ENCODE results near the gene KCNK15.

KCNK15 gene

DNA sequence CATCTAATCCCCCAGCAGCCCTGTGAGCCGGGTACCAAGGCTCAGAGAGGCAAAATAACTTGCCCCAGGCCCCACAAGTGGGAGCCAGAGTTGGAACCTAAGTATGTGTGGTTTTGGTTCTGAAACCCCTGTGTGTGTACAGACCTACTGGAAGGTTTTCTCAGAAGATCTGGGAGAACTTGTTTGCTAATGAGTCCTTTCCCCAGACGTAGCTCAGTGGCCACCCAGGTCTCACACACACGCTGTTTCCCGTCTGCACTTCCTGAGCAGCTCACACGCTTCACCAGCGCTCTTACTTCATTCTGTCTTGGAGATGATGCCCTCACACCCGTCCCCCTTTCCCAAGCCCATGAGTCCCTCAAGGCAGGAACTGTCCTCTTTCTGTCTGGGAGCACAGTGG, 22.3 kb upstream of the KCNK15 start:
- DNase-seq (ENCODE audit: extremely low read depth, insufficient read length) = no peak
- TF ChIP-seq, protein P1, sequence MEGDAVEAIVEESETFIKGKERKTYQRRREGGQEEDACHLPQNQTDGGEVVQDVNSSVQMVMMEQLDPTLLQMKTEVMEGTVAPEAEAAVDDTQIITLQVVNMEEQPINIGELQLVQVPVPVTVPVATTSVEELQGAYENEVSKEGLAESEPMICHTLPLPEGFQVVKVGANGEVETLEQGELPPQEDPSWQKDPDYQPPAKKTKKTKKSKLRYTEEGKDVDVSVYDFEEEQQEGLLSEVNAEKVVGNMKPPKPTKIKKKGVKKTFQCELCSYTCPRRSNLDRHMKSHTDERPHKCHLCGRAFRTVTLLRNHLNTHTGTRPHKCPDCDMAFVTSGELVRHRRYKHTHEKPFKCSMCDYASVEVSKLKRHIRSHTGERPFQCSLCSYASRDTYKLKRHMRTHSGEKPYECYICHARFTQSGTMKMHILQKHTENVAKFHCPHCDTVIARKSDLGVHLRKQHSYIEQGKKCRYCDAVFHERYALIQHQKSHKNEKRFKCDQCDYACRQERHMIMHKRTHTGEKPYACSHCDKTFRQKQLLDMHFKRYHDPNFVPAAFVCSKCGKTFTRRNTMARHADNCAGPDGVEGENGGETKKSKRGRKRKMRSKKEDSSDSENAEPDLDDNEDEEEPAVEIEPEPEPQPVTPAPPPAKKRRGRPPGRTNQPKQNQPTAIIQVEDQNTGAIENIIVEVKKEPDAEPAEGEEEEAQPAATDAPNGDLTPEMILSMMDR (IDR thresholded peaks at IDR 0.05; ENCODE audit: insufficient read depth, low read length, poor library complexity, severe bottlenecking) = no peak
- H3K4me3 ChIP-seq (replicated peaks; ENCODE audit: low read depth, low read length) = no peak overlapping the region
- H3K36me3 ChIP-seq (ENCODE audit: control insufficient read depth, insufficient read depth, low read length) = no peaks in the 10 kb centered on the region
- H3K27me3 ChIP-seq (replicated peaks; ENCODE audit: control insufficient read depth, insufficient read depth, low read length) = no peaks in the 10 kb centered on the region

DNA sequence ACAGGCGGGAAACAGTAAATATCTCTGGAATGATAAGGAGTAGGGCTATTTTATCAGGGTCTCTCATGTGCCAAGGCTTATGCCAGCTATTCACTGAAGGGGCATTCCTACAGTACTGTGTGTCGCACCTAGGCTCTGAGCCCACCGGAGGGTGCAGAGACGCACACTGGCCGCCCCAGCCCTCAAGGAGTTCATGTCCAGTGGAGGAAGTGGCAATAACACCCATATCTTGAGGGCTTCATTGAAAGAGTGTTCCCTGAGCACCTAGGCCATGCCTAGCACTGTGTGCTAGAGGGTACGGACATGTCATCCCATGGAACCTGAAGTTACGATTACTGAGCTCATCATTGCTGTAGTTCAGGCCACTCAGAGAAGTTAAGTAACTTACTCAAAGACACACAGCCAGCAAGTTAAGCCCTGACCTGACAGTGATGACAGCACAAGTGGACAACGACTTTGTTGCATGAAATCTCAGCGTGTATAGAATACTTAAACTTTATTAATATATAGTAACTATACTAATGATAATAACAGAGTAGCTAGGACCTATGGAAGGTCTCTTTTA, 21.8 kb upstream of the KCNK15 start:
- H3K4me3 ChIP-seq (replicated peaks; ENCODE audit: low read depth, low read length) = no peak overlapping the region
- no peaks in the 10 kb centered on the region for H3K36me3 ChIP-seq (ENCODE audit: control insufficient read depth, insufficient read depth, low read length)
- TF ChIP-seq, protein P1 (IDR thresholded peaks at IDR 0.05; ENCODE audit: insufficient read depth, low read length, poor library complexity, severe bottlenecking) = no peak
- DNase-seq (ENCODE audit: extremely low read depth, insufficient read length) = no peak
- H3K27me3 ChIP-seq (replicated peaks; ENCODE audit: control insufficient read depth, insufficient read depth, low read length) = no peaks in the 10 kb centered on the region

DNA sequence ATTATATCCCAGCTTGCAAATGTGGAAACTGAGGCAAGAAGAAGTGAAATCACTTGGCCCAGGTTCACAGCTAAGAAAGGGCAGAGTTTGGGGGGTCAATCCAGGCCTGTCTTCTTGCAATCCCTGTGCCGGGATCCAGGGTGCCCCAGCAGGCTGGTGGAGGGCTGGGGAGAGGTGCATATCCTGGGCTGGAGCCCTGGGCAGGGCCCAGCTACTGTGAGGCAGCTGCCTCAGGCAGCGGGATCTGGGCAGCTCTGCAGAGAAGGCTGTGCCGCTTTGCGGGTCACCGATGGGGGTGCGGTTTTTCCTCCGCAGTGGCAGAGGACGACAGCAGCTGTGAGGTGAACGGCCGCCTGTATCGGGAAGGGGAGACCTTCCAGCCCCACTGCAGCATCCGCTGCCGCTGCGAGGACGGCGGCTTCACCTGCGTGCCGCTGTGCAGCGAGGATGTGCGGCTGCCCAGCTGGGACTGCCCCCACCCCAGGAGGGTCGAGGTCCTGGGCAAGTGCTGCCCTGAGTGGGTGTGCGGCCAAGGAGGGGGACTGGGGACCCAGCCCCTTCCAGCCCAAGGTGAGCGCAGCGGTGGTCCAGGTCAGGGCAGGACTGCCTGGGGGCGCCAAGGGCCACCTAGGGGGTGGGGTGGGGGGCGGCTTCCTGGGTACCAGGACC, 21.1 kb upstream of the KCNK15 start:
- Histone ChIP-seq H3K4me3 (replicated peaks; ENCODE audit: low read depth, low read length) (no peak overlapping the region), H3K36me3 (ENCODE audit: control insufficient read depth, insufficient read depth, low read length) (no peaks in the 10 kb centered on the region), H3K27me3 (replicated peaks; ENCODE audit: control insufficient read depth, insufficient read depth, low read length) (no peaks in the 10 kb centered on the region)
- TF ChIP-seq, protein P1 (IDR thresholded peaks at IDR 0.05; ENCODE audit: insufficient read depth, low read length, poor library complexity, severe bottlenecking) = no peak
- DNase-seq (ENCODE audit: extremely low read depth, insufficient read length) = no peak

DNA sequence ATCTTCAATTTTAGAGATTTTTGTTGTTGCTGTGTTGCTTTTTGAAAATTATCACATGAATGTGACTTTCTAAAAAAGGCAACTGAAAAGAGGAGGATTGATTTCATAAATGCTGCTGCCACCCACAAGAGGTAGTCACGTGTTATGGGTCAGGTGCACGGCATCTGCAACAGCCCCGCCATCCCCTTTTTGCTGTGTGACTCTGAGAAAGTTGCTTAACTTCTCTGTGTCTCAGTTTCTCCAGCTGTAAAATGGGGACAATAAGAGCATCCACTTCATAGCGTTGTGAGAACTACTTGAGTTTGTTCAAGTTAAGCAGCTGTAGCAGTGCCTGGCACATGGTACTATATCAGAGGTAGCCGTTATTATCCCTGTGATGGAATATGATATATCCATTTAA, 19.8 kb upstream of the KCNK15 start:
- Histone ChIP-seq H3K27me3 (replicated peaks; ENCODE audit: control insufficient read depth, insufficient read depth, low read length) (no peaks in the 10 kb centered on the region), H3K36me3 (ENCODE audit: control insufficient read depth, insufficient read depth, low read length) (no peaks in the 10 kb centered on the region), H3K4me3 (replicated peaks; ENCODE audit: low read depth, low read length) (no peak overlapping the region)
- DNase-seq (ENCODE audit: extremely low read depth, insufficient read length) = no peak
- TF ChIP-seq, protein P1 (IDR thresholded peaks at IDR 0.05; ENCODE audit: insufficient read depth, low read length, poor library complexity, severe bottlenecking) = no peak

DNA sequence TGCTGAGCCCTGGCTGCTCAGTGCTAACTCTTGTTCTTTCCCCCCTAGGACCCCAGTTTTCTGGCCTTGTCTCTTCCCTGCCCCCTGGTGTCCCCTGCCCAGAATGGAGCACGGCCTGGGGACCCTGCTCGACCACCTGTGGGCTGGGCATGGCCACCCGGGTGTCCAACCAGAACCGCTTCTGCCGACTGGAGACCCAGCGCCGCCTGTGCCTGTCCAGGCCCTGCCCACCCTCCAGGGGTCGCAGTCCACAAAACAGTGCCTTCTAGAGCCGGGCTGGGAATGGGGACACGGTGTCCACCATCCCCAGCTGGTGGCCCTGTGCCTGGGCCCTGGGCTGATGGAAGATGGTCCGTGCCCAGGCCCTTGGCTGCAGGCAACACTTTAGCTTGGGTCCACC, 18.6 kb upstream of the KCNK15 start:
- no peaks in the 10 kb centered on the region for H3K36me3 ChIP-seq (ENCODE audit: control insufficient read depth, insufficient read depth, low read length)
- no peaks in the 10 kb centered on the region for H3K27me3 ChIP-seq (replicated peaks; ENCODE audit: control insufficient read depth, insufficient read depth, low read length)
- no peak overlapping the region for H3K4me3 ChIP-seq (replicated peaks; ENCODE audit: low read depth, low read length)
- no peak for DNase-seq (ENCODE audit: extremely low read depth, insufficient read length)
- TF ChIP-seq, protein P1 (IDR thresholded peaks at IDR 0.05; ENCODE audit: insufficient read depth, low read length, poor library complexity, severe bottlenecking) = no peak

Measured in GM06990 (cell line).